Measurements from ENCODE around the gene CEP63.
"Not testable (repeated sequence)": the region's sequence is repeated elsewhere in the genome, so short reads cannot be mapped to it uniquely, and the experiment has no call there.

CEP63 gene

DNA sequence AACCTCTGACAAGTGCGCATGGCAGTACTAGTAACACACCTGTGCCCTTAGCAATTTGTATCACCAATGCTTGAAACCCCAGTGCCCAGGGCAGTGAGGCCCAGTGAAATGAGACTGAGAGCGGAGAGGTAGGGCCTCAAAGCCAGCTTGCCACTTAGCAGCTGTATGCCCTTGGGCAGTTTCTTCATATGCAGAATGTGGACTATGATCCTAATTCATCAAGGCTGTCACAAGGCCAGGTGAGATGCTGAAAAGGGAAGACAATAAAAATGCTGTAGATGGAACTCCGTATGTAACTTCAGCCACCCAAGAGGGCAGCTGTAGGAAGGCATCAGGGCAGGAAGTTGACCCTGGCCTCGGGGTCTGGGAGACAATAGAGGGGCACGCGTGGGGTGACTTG is 90.6 kb downstream of the CEP63 start:
- no peak for DNase-seq (ENCODE audit: low read depth in 2 of 2)

DNA sequence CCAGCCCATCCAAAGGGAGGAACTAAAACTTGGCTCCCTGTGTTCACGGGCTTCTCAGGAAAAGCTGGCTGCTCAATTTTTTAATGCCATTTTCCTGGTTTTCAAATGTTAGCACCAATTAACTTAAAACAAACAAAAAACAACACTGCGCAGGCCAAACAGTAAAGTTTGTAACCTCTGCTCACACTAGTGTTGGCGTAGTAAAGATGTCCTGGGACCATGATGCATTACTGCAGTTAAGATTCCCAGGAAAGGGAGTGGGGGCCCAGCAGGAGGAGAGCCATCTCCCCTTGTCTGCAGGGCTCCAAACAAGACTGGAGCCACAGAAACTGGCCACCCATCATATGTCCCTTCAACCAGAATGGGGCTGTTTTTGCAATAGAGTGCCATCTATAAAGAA is 91.0 kb downstream of the CEP63 start:
- no peak for DNase-seq (ENCODE audit: low read depth in 2 of 2)

DNA sequence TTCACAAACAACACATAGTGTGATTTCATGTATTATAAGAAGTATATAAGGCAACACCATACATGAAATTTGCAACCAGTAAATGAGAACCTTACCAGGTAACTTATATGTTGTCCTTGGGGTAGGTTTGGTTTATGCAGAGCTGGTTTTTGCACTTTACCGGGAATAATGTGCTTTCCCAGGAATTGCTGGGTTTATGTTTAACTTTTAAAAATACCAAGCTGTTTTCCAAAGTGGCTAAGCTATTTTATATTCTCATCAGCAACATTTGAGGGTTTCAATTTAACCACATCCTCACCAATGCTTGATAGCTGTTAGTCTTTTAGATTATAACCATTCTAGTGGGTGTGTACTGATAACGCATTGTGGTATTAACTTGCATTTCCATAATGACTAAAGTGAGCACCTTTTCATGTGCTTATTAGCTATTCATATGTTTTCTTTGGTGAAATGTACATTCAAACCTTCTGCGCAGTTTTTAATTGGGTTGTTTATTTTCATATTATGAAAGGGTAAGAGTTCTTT is 93.3 kb downstream of the CEP63 start:
- no peak for DNase-seq (ENCODE audit: low read depth in 2 of 2)

GRCh38 chr3:134590766-134591165 is 104.9 kb downstream of the CEP63 start:
- no peak for DNase-seq (ENCODE audit: low read depth in 2 of 2)

GRCh38 chr3:134592806-134593205 is 106.9 kb downstream of the CEP63 start:
- DNase-seq (ENCODE audit: low read depth in 2 of 2) = no peak

GRCh38 chr3:134594331-134594741 is 108.5 kb downstream of the CEP63 start:
- DNase-seq (ENCODE audit: low read depth in 2 of 2) = no peak

GRCh38 chr3:134594986-134595385 is 109.1 kb downstream of the CEP63 start:
- not testable (repeated sequence) for DNase-seq (ENCODE audit: low read depth in 2 of 2)

DNA sequence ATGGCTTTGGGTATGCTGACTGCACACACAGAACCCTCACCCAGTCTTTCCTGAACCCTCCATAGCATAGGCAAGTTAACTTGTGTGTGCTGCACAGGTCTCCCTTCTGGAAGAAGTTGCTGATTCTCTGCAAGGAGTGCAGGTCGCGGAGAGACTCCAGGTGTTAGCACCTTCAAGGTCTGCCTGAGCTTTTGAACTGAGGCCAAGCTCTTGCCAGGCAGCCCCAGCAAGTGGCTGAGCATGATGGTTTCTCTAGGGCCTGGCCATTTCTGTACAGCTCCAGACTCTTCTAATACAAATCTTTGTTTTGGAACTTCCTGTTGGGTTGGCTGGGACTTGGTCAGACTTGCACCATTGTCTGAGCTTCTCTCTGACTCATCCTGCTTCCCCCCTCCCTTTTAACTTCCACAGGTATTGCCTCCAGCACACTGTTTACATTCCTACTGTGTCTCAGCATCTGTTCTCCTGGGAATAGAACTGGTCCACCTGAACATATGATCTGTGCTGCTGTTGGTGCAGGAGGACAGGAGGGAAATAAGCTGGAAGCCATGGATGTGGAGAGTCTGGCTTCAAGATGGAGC is 111.6 kb downstream of the CEP63 start:
- DNase-seq (ENCODE audit: low read depth in 2 of 2) = no peak

DNA sequence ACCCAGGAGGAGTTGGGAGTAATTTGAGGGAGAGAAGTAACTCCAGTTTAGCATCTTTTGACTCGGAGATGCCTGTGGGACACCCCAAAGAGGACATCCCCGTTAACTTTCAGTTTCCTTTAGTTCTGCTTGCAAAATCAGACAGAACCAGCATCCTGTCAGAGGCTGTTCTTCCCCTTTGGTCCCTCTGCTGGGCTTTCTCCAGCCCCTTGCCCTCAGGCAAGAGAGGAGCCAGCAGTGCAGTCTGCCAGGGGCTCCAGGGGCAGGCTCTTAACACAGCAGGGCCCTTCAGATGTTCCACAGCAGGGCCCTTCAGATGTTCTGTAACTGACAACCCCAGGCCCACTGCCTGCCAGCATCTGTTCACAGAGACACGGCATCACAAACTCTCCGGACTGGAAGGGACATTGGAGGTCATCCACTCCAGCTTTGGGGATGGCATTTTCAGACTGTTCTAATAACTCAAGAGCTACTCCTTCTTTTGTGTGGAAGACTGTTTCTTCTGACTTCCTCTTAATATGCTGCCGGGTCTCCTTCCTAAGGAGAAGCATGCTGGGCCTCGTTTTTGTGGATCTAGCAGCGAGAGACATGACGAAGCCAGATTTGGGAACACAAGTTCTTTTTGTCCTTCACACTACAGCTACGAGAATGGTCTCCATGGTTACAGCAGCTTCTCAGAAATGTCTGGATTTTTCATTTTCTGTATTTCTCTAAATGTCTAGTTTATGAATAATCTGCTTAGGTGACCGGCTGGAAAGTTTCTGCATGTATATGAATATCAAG is 113.1 kb downstream of the CEP63 start:
- no peak for DNase-seq (ENCODE audit: low read depth in 2 of 2)

DNA sequence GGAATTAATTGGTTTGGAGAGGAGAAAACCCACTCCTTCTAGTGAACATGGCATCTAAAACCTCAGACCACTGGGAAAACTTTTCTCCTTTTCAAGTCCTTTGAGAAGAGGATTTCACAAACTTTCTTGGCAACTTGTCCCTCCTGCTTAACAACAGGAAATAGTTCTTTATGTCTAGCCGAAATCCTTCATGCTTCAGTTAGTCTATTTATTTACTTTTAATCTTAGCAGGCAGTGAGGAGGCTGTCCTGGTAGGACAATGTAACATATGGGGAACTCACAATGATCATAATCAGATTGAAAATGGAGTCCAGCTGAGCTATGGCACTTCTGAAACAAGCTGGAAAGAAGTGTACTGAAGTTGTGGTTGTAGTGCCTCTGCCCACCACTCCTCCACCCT is 114.3 kb downstream of the CEP63 start:
- DNase-seq (ENCODE audit: low read depth in 2 of 2) = no peak

DNA sequence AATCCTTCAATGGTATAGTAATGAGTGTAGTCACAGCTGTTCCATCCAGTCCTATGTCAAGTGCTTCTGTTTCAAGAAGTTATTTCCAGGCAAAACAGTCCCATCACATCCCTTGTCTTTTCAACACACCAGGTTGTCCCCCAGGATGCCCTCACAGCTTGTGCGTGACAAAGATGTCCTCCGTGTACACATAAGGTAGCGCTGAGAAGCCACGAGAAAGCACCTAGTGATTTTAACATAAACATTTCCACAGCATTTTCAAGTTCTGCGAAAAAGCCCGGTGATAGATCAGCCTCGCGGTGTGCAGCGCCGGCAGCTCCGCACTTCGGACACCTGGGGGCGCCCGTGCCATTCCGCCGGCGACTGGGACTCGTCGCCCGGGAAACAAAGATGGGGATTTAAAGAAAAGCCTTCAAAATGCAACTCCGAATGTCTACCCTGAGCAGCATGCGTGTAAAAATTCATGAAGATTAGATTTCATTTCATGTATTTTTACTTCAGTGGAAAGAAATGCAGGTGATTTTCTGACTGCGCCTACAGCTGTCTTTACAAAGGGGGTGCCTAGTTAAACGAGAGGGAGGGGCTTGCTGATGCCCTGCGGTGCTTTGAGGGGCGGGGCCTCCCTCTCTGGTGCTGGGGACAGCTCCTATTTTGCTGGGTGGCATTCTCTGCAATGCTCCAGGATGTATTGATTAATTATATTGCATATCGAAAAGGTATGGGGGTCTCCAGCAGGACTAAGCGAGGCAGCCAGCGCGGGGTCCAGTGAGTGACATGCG is 115.0 kb downstream of the CEP63 start:
- peak; percentile 6 to 12 for DNase-seq (ENCODE audit: low read depth in 2 of 2)

- no peak for DNase-seq (ENCODE audit: low read depth in 2 of 2)
Observed at GRCh38 chr3:134601539-134602439, 115.9 kb downstream of the CEP63 start.

DNA sequence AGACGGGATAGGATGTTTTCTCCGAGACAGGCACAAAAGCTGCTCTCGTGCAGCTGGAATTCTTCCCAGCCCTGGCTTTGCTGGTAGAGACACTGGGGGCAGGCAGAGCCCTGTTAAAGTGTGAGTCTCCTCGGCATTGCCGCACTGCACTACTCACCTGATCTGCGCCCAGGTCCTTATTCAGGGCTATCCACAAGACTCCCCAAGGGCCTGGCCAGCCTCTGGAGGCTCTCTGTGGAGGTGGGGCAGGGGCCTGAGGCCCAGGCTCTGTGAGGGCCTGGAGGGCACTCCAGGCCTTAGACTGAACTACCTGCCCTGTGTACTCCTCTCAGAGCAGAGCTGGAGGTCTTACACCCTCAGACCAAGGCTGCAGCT is 116.6 kb downstream of the CEP63 start:
- no peak for DNase-seq (ENCODE audit: low read depth in 2 of 2)

GRCh38 chr3:134603480-134603879 is 117.6 kb downstream of the CEP63 start:
- no peak for DNase-seq (ENCODE audit: low read depth in 2 of 2)

DNA sequence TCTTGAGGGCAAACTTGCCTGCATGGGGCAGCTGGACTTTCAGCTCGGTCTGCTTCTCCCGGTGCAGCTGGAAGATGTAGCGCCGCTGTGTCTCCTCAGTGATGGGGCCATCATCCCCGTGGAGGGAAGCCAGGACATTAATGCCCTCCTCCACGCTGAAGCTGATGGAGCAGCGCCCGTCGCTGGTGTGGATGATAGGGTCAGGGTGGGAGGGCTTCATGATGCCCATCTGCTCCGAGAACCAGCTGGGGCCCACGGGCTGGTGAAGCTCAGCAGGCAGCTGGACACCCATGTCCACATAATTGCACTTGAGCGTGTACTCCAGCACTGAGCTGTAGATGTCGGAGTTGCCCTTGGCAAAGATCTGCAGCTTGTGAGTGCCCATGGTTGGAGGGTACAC is 118.1 kb downstream of the CEP63 start:
- no peak for DNase-seq (ENCODE audit: low read depth in 2 of 2)

- no peak for DNase-seq (ENCODE audit: low read depth in 2 of 2)
Observed at GRCh38 chr3:134605556-134605955, 119.7 kb downstream of the CEP63 start.

GRCh38 chr3:134606033-134607025 is 120.5 kb downstream of the CEP63 start:
- DNase-seq (ENCODE audit: low read depth in 2 of 2) = no peak

GRCh38 chr3:134607054-134608022 is 121.5 kb downstream of the CEP63 start:
- DNase-seq (ENCODE audit: low read depth in 2 of 2) = no peak

Data from activated CD8-positive, alpha-beta memory T cell treated with anti-CD3 and anti-CD28 coated beads for 4 hours (primary cell).